ENCODE measurements around the gene PDE6G.

- TF ChIP-seq POLR2AphosphoS5 (IDR thresholded peaks at IDR 0.05; ENCODE audit: insufficient read depth, low read depth, low read length) (no peak), CTCF (IDR thresholded peaks at IDR 0.05; ENCODE audit: extremely low read depth in 1 of 2, insufficient read depth in 1 of 2, low read depth in 1 of 2, low read length in 2 of 2) (no peak), EZH2 (IDR thresholded peaks at IDR 0.05; ENCODE audit: borderline replicate concordance, low read depth, low read length, severe bottlenecking) (no peak), MAX (IDR thresholded peaks at IDR 0.05; ENCODE audit: insufficient read depth, insufficient read length) (peak; percentile 89), POLR2A (IDR thresholded peaks at IDR 0.05; ENCODE audit: low read depth, low read length) (no peak), FOS (IDR thresholded peaks at IDR 0.05; ENCODE audit: borderline replicate concordance, insufficient read depth, low read length) (no peak), JUN (IDR thresholded peaks at IDR 0.05; ENCODE audit: borderline replicate concordance, insufficient read depth, insufficient read length, low read depth) (peak; percentile 51), MYC (IDR thresholded peaks at IDR 0.05; ENCODE audit: low read depth, low read length) (no peak)
These were observed 28.1 kb upstream of the PDE6G start for GRCh38 chr17:81684442-81684911.

All from endothelial cell of umbilical vein (primary cell).